ENCODE data around the gene REEP6. TPM values are rescaled to one million over a fixed set of nuclear protein-coding genes. Genes with fewer than 3 reads are reported as not detected.
A peak's percentile ranks its signal among the peaks of the same experiment; 100 is the strongest.

Gene REEP6
- total and polyA plus RNA-seq, 7 donors: 0.23 to 2.0 (median 1.3) TPM

- intact Hi-C loops (cut with DNase I): loop anchor here (10.0 kb wide), 2 partner anchors 224 to 284 kb away; no protein-coding TSS in a partner anchor
- Histone ChIP-seq H3K27ac (no peak overlapping the region), H3K4me1 (no peaks in the 10 kb centered on the region), H3K36me3 (ENCODE audit: insufficient read depth in 1 of 2, low read depth in 1 of 2) (no peaks in the 10 kb centered on the region), H3K27me3 (ENCODE audit: insufficient read depth in 3 of 3, low read length in 2 of 3) (peaks cover 0 to 16% (median 2%) of the 10 kb centered on the region in 3 donors), H3K4me3 (no peak overlapping the region), H3K9me3 (no peaks in the 10 kb centered on the region)
- TF ChIP-seq CTCF (IDR thresholded peaks at IDR 0.05): no peak
- 11 to 14% (median 14%) methylated on average over 17 of the region's 17 CpGs for WGBS, 3 donors
- ATAC-seq (peak in 1 of 4 donors; percentile 35), DNase-seq (no peak)
Observed at GRCh38 chr19:1540365-1540925, 49.5 kb downstream of the REEP6 start.

Other genes starting within 250 kb of the REEP6 start
- gene ATP5F1D, start 249.4 kb upstream of the REEP6 start, total RNA-seq: 100 to 1,000 TPM; 362 to 759 (median 472) TPM
- 100 to 1,000 TPM; 310 to 858 (median 690) TPM for gene ATP5F1D, start 249.4 kb upstream of the REEP6 start, polyA plus RNA-seq
- gene MIDN, start 242.6 kb upstream of the REEP6 start, total RNA-seq: 100 to 1,000 TPM in 3 of 4 donors, 10 to 100 TPM in 1; 84.7 to 331 (median 217) TPM
- 100 to 1,000 TPM in 1 of 3 donors, 10 to 100 TPM in 2; 29.2 to 147 (median 36.4) TPM for gene MIDN, start 242.6 kb upstream of the REEP6 start, polyA plus RNA-seq
- 100 to 1,000 TPM; 137 to 591 (median 245) TPM for gene CIRBP, start 221.8 kb upstream of the REEP6 start, total RNA-seq
- gene CIRBP, start 221.8 kb upstream of the REEP6 start, polyA plus RNA-seq: 100 to 1,000 TPM; 249 to 321 (median 317) TPM
- 10 to 100 TPM in 3 of 4 donors, 1 to 10 TPM in 1; 9.0 to 18.1 (median 14.0) TPM for gene FAM174C, start 215.7 kb upstream of the REEP6 start, total RNA-seq
- 10 to 100 TPM; 21.8 to 88.8 (median 47.6) TPM for gene FAM174C, start 215.7 kb upstream of the REEP6 start, polyA plus RNA-seq
- gene EFNA2, start 205.3 kb upstream of the REEP6 start, total RNA-seq: not detected
- not detected for gene EFNA2, start 205.3 kb upstream of the REEP6 start, polyA plus RNA-seq
- 100 to 1,000 TPM; 230 to 338 (median 308) TPM for gene NDUFS7, start 107.3 kb upstream of the REEP6 start, total RNA-seq
- gene NDUFS7, start 107.3 kb upstream of the REEP6 start, polyA plus RNA-seq: 100 to 1,000 TPM; 177 to 423 (median 294) TPM
- gene GAMT, start 89.6 kb upstream of the REEP6 start, total RNA-seq: 100 to 1,000 TPM; 227 to 339 (median 232) TPM
- 100 to 1,000 TPM; 162 to 464 (median 351) TPM for gene GAMT, start 89.6 kb upstream of the REEP6 start, polyA plus RNA-seq
- gene DAZAP1, start 83.6 kb upstream of the REEP6 start, total RNA-seq: 100 to 1,000 TPM in 1 of 4 donors, 10 to 100 TPM in 3; 59.9 to 122 (median 86.9) TPM
- gene DAZAP1, start 83.6 kb upstream of the REEP6 start, polyA plus RNA-seq: 100 to 1,000 TPM in 1 of 3 donors, 10 to 100 TPM in 2; 68.9 to 103 (median 94.1) TPM
- gene RPS15, start 52.8 kb upstream of the REEP6 start, total RNA-seq: 100 to 1,000 TPM; 697 to 992 (median 943) TPM
- gene RPS15, start 52.8 kb upstream of the REEP6 start, polyA plus RNA-seq: 1,000 to 10,000 TPM; 2,739 to 4,077 (median 3,158) TPM
- under 1 TPM; 0.04 to 0.06 (median 0.05) TPM for gene APC2, start 41.1 kb upstream of the REEP6 start, total RNA-seq
- under 1 TPM in 2 of 3 donors, not detected in 1; 0.01 to 0.03 TPM for gene APC2, start 41.1 kb upstream of the REEP6 start, polyA plus RNA-seq
- gene C19orf25, start 12.0 kb upstream of the REEP6 start, total RNA-seq: 10 to 100 TPM in 3 of 4 donors, 1 to 10 TPM in 1; 8.1 to 20.1 (median 14.7) TPM
- gene C19orf25, start 12.0 kb upstream of the REEP6 start, polyA plus RNA-seq: 10 to 100 TPM; 19.9 to 45.0 (median 30.4) TPM
- gene PCSK4, start 831 bp upstream of the REEP6 start, total RNA-seq: 1 to 10 TPM in 1 of 4 donors, under 1 TPM in 3; 0.57 to 1.5 (median 0.93) TPM
- gene PCSK4, start 831 bp upstream of the REEP6 start, polyA plus RNA-seq: 1 to 10 TPM in 1 of 3 donors, under 1 TPM in 2; 0.74 to 1.3 (median 0.84) TPM
- 10 to 100 TPM in 3 of 4 donors, 1 to 10 TPM in 1; 8.1 to 20.1 (median 14.1) TPM for gene ADAMTSL5, start 21.8 kb downstream of the REEP6 start, total RNA-seq
- gene ADAMTSL5, start 21.8 kb downstream of the REEP6 start, polyA plus RNA-seq: 10 to 100 TPM in 1 of 3 donors, 1 to 10 TPM in 2; 3.9 to 12.6 (median 9.7) TPM
- not detected for gene PLK5, start 32.9 kb downstream of the REEP6 start, total RNA-seq
- under 1 TPM in 2 of 3 donors, not detected in 1; 0.03 to 0.35 TPM for gene PLK5, start 32.9 kb downstream of the REEP6 start, polyA plus RNA-seq
- gene MEX3D, start 77.1 kb downstream of the REEP6 start, total RNA-seq: 1 to 10 TPM; 2.4 to 3.7 (median 3.0) TPM
- 1 to 10 TPM in 1 of 3 donors, under 1 TPM in 2; 0.70 to 2.5 (median 0.87) TPM for gene MEX3D, start 77.1 kb downstream of the REEP6 start, polyA plus RNA-seq
- 10 to 100 TPM; 44.1 to 83.6 (median 62.8) TPM for gene MBD3, start 101.7 kb downstream of the REEP6 start, total RNA-seq
- 100 to 1,000 TPM in 2 of 3 donors, 10 to 100 TPM in 1; 83.6 to 137 (median 119) TPM for gene MBD3, start 101.7 kb downstream of the REEP6 start, polyA plus RNA-seq
- gene UQCR11, start 114.3 kb downstream of the REEP6 start, total RNA-seq: 100 to 1,000 TPM; 408 to 534 (median 501) TPM
- gene UQCR11, start 114.3 kb downstream of the REEP6 start, polyA plus RNA-seq: 100 to 1,000 TPM; 320 to 337 (median 334) TPM
- 10 to 100 TPM; 20.1 to 26.7 (median 23.0) TPM for gene TCF3, start 161.4 kb downstream of the REEP6 start, total RNA-seq
- 10 to 100 TPM; 24.6 to 33.8 (median 31.2) TPM for gene TCF3, start 161.4 kb downstream of the REEP6 start, polyA plus RNA-seq

Measured in psoas muscle (tissue), 8 donors.